Liver (tissue), 9 donors: ENCODE data around the gene MAP3K13. TPM values are rescaled to one million over a fixed set of nuclear protein-coding genes. Genes with fewer than 3 reads are reported as not detected.

Experiments
- DNase-seq: peaks from one replicate; pipeline ENCODE4 v3.0.0-alpha.2; 2017; ENCODE audit warnings: low spot score
- H3K27ac ChIP-seq, 2 donors: one replicate each; pipeline ENCODE4 v1.7.0; 2013; ENCODE audit warnings: inconsistent platforms in 2 of 2, low read length in 2 of 2, control low read depth in 1 of 2, low read depth in 1 of 2, mild to moderate bottlenecking in 1 of 2
- H3K27me3 ChIP-seq, 4 donors: one replicate each; pipeline versions ENCODE4 v1.6.1 to v1.7.0; 2013; ENCODE audit warnings: low read length in 3 of 4, inconsistent platforms in 1 of 4, mild to moderate bottlenecking in 1 of 4, moderate library complexity in 1 of 4; ENCODE audit not compliant: control insufficient read depth in 4 of 4, insufficient read depth in 4 of 4
- H3K36me3 ChIP-seq, 4 donors: one replicate each; pipeline versions ENCODE4 v1.6.1 to v1.7.0; 2013; ENCODE audit warnings: low read length in 3 of 4, mild to moderate bottlenecking in 3 of 4, low read depth in 1 of 4, moderate library complexity in 1 of 4; ENCODE audit not compliant: control insufficient read depth in 4 of 4, insufficient read depth in 3 of 4
- H3K4me1 ChIP-seq, 4 donors: one replicate each; pipeline versions ENCODE4 v1.6.1 to v1.7.0; 2013; ENCODE audit warnings: low read length in 3 of 4, mild to moderate bottlenecking in 3 of 4, moderate library complexity in 1 of 4; ENCODE audit not compliant: control insufficient read depth in 4 of 4, insufficient read depth in 4 of 4
- H3K4me3 ChIP-seq, 3 donors: one replicate each; pipeline versions ENCODE4 v1.6.1 to v1.7.0; 2013; ENCODE audit warnings: low read length in 3 of 3, control low read depth in 1 of 3, low read depth in 1 of 3, mild to moderate bottlenecking in 1 of 3
- H3K9ac ChIP-seq, 2 donors: one replicate each; pipeline ENCODE4 v1.7.0; 2013; ENCODE audit warnings: low read length in 2 of 2, mild to moderate bottlenecking in 2 of 2, moderate library complexity in 2 of 2, control low read depth in 1 of 2, low read depth in 1 of 2
- H3K9me3 ChIP-seq, 4 donors: one replicate each; pipeline versions ENCODE4 v1.6.1 to v1.7.0; 2013; ENCODE audit warnings: low read length in 3 of 4; ENCODE audit not compliant: control insufficient read depth in 4 of 4
- EGR1 ChIP-seq, 2 donors: IDR thresholded peaks; 2 replicates each; pipeline ENCODE4 v1.6.1; 2016 to 2018; ENCODE audit warnings: antibody characterized with exemption in 2 of 2, low read depth in 2 of 2
- FOXA1 ChIP-seq: IDR thresholded peaks from 2 replicates; pipeline ENCODE4 v1.6.1; 2016; ENCODE audit warnings: antibody characterized with exemption
- FOXA2 ChIP-seq: IDR thresholded peaks from 2 replicates; pipeline ENCODE4 v1.6.1; 2016; ENCODE audit warnings: antibody characterized with exemption
- HNF4A ChIP-seq, 2 donors: conservative IDR thresholded peaks; 2 replicates each; pipeline ENCODE4 v1.6.1; 2016; ENCODE audit warnings: antibody characterized with exemption in 2 of 2, mild to moderate bottlenecking in 2 of 2
- HNF4G ChIP-seq: IDR thresholded peaks from 2 replicates; pipeline ENCODE4 v1.6.1; 2016; ENCODE audit warnings: antibody characterized with exemption
- MAX ChIP-seq: IDR thresholded peaks from 2 replicates; pipeline ENCODE4 v1.6.1; 2016; ENCODE audit warnings: antibody characterized with exemption
- RAD21 ChIP-seq, 2 donors: IDR thresholded peaks; 2 replicates each; pipeline ENCODE4 v1.6.1; 2016; ENCODE audit warnings: antibody characterized with exemption in 2 of 2, mild to moderate bottlenecking in 2 of 2
- RXRA ChIP-seq, 2 donors: IDR thresholded peaks; 2 replicates each; pipeline ENCODE4 v1.6.1; 2017 to 2018; ENCODE audit warnings: antibody characterized with exemption in 2 of 2, mild to moderate bottlenecking in 1 of 2
- SP1 ChIP-seq: IDR thresholded peaks from 2 replicates; pipeline ENCODE4 v1.6.1; 2018; ENCODE audit warnings: antibody characterized with exemption, mild to moderate bottlenecking
- TAF1 ChIP-seq: conservative IDR thresholded peaks from 2 replicates; pipeline ENCODE4 v1.6.1; 2016; ENCODE audit warnings: antibody characterized with exemption, mild to moderate bottlenecking
- WGBS: extraction: QIAGEN DNeasy Blood & Tissue Kit; methylation state at CpG from one replicate; pipeline ENCODE4 v1.1.7; 2013; 5-methylcytosine and 5-hydroxymethylcytosine counted together
- polyA plus RNA-seq, 2 donors: library from polyadenylated mRNA; stranded (reverse) in 1 of 2; unstranded in 1 of 2; fragments of 200-250 nt in 1 of 2; fragments of >200 nt in 1 of 2; fragmentation: Nextera tagmentation in 1 of 2; extraction: Ambion mirVana in 1 of 2; gene quantifications; one replicate each; pipeline versions ENCODE4 v1.2.1 to v1.2.3, GENCODE V29; 2013 to 2015
- total RNA-seq, 2 donors: library from RNA; depleted of rRNA; stranded (reverse); fragments of >200 nt; gene quantifications; one replicate each; pipeline ENCODE4 v1.2.3, GENCODE V29; 2014
- TF ChIP-seq, protein P1 (sequence below): IDR thresholded peaks from 2 replicates; pipeline ENCODE4 v1.6.1; 2016; ENCODE audit warnings: antibody characterized with exemption
- TF ChIP-seq, protein P2 (sequence below): fragments of 150-350 bp; IDR thresholded peaks from 2 replicates; pipeline ENCODE4 v1.5.1; 2017; ENCODE audit warnings: improper control_type of control experiment, low read depth, low read length; ENCODE audit not compliant: missing input control
- donor health status: healthy.
- donor health status: healthy.
- donor health status: healthy.
- donor health status: healthy.
- donor health status: healthy.

MAP3K13 gene
- total and polyA plus RNA-seq, 4 donors = 11.3 to 38.1 (median 26.5) TPM

DNA sequence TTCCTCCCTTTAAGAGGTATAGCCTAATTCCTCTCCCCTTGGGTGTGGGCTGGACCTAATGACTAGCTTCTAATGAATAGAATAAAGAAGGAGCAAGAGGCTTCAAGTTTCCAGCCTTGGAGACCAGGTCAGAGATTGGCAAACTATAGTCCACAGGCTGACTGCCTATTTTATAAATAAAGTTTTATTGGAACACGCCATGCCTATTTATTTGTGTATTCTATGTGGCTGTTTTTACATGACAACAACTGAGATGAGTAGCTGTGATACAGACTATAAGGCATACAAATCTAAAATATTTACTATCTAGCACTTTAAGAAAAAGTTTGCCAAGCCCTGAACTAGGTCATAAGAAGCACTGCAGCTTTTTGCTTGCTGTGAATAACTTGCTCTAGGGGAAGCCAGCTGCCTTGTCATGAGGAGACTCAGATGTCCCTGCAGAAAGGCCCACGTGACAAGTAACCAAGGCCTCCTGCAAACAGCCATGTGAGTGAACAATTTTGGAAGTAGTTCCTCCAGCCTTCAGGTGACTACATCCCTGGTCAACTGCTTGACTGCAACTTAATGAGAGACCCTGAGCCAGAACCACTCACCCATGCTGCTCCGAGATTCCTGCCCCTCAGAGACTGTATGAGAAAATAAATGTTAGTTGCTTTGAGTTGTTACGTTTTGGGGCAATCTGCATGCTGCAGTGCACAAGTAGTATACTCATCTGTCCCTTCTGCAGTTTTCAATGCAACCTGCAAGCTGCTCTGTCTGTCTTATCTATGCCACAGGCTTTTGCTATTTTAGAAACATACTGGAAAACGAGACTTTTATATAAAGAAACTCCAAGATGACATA, 21.1 kb upstream of the MAP3K13 start:
- peaks cover 0 to 4% (median 0%) of the 10 kb centered on the region in 4 donors for H3K36me3 ChIP-seq
- no peak overlapping the region for H3K4me3 ChIP-seq
- H3K27ac ChIP-seq = no peak overlapping the region
- no peak for TF ChIP-seq FOXA1
- TF ChIP-seq FOXA2 = no peak
- 84% methylated on average over 5 of the region's 5 CpGs for WGBS
- peaks cover 2 to 13% (median 9%) of the 10 kb centered on the region in 4 donors for H3K4me1 ChIP-seq
- no peaks in the 10 kb centered on the region for H3K27me3 ChIP-seq
- no peak for DNase-seq
- no peak overlapping the region for H3K9ac ChIP-seq
- H3K9me3 ChIP-seq = no peaks in the 10 kb centered on the region

GRCh38 chr3:185342459-185343174, 20.3 kb upstream of the MAP3K13 start:
- Histone ChIP-seq H3K27me3 (no peaks in the 10 kb centered on the region), H3K4me1 (peaks cover 0 to 7% (median 4%) of the 10 kb centered on the region in 4 donors), H3K9me3 (no peaks in the 10 kb centered on the region), H3K9ac (no peak overlapping the region), H3K4me3 (no peak overlapping the region), H3K27ac (no peak overlapping the region), H3K36me3 (peaks cover 0 to 4% (median 0%) of the 10 kb centered on the region in 4 donors)
- DNase-seq = no peak
- TF ChIP-seq HNF4A (conservative IDR thresholded peaks at IDR 0.05) (no peak), EGR1 (IDR thresholded peaks at IDR 0.05; ENCODE audit: low read depth in 2 of 2) (no peak), FOXA1 (no peak), RXRA (IDR thresholded peaks at IDR 0.05) (no peak), HNF4G (no peak)
- TF ChIP-seq, protein P1, sequence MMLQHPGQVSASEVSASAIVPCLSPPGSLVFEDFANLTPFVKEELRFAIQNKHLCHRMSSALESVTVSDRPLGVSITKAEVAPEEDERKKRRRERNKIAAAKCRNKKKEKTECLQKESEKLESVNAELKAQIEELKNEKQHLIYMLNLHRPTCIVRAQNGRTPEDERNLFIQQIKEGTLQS = no peak
- 85% methylated on average over 7 of the region's 7 CpGs for WGBS

DNA sequence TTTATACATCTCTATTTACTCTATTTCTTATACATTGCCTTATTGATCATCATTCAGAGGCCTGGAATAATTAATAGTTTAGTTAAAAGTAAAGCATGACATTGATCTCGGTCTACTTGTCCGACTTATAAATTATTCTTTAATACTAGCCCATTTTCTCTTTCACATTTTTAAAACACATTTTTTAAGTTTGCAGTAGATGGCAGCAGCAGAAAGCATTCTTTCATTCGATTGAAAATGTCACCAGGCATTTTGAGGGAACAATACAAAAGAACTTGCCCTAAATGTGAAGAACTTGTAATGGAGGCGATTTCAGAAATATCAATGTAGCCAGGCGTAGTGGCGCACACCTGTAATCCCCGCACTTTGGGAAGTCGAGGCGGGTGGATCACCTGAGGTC, 15.5 kb upstream of the MAP3K13 start:
- TF ChIP-seq MAX (no peak), FOXA1 (no peak), HNF4A (conservative IDR thresholded peaks at IDR 0.05) (no peak), TAF1 (no peak), HNF4G (no peak), RXRA (IDR thresholded peaks at IDR 0.05) (no peak), SP1 (no peak), RAD21 (IDR thresholded peaks at IDR 0.05) (peak in 1 of 2 donors; percentile 12)
- TF ChIP-seq, protein P2, sequence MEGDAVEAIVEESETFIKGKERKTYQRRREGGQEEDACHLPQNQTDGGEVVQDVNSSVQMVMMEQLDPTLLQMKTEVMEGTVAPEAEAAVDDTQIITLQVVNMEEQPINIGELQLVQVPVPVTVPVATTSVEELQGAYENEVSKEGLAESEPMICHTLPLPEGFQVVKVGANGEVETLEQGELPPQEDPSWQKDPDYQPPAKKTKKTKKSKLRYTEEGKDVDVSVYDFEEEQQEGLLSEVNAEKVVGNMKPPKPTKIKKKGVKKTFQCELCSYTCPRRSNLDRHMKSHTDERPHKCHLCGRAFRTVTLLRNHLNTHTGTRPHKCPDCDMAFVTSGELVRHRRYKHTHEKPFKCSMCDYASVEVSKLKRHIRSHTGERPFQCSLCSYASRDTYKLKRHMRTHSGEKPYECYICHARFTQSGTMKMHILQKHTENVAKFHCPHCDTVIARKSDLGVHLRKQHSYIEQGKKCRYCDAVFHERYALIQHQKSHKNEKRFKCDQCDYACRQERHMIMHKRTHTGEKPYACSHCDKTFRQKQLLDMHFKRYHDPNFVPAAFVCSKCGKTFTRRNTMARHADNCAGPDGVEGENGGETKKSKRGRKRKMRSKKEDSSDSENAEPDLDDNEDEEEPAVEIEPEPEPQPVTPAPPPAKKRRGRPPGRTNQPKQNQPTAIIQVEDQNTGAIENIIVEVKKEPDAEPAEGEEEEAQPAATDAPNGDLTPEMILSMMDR = no peak
- DNase-seq = no peak
- no peaks in the 10 kb centered on the region for H3K27me3 ChIP-seq
- H3K4me1 ChIP-seq = no peaks in the 10 kb centered on the region
- H3K36me3 ChIP-seq = peaks cover 0 to 4% (median 0%) of the 10 kb centered on the region in 4 donors
- no peak overlapping the region for H3K9ac ChIP-seq
- H3K27ac ChIP-seq = no peak overlapping the region
- no peak overlapping the region for H3K4me3 ChIP-seq
- WGBS = 96% methylated on average over 9 of the region's 9 CpGs
- H3K9me3 ChIP-seq = no peaks in the 10 kb centered on the region
